Liver (tissue), 3 donors: ENCODE data around the gene TWIST2.

ENCODE experiments used
- FOXA2 ChIP-seq: IDR thresholded peaks from 2 replicates; pipeline ENCODE4 v1.6.1; 2016; ENCODE audit warnings: antibody characterized with exemption
- GABPA ChIP-seq, 2 donors: IDR thresholded peaks in 1 of 2; conservative IDR thresholded peaks in 1 of 2; 2 replicates each; pipeline ENCODE4 v1.6.1; 2016; ENCODE audit warnings: antibody characterized with exemption in 2 of 2, mild to moderate bottlenecking in 1 of 2, moderate library complexity in 1 of 2
- RAD21 ChIP-seq, 2 donors: IDR thresholded peaks; 2 replicates each; pipeline ENCODE4 v1.6.1; 2016; ENCODE audit warnings: antibody characterized with exemption in 2 of 2, mild to moderate bottlenecking in 2 of 2
- TF ChIP-seq, protein P1 (sequence below): IDR thresholded peaks from 2 replicates; pipeline ENCODE4 v1.6.1; 2016; ENCODE audit warnings: antibody characterized with exemption
- TF ChIP-seq, protein P2 (sequence below): fragments of 150-350 bp; IDR thresholded peaks from 2 replicates; pipeline ENCODE4 v1.5.1; 2017; ENCODE audit warnings: improper control_type of control experiment, low read depth, low read length; ENCODE audit not compliant: missing input control
- TF ChIP-seq, protein P3 (sequence below): IDR thresholded peaks from 2 replicates; pipeline ENCODE4 v1.6.1; 2016; ENCODE audit warnings: antibody characterized with exemption
- TF ChIP-seq, protein P4 (sequence below): IDR thresholded peaks from 2 replicates; pipeline ENCODE4 v1.6.1; 2016; ENCODE audit warnings: antibody characterized with exemption
- donor health status: healthy.
- donor health status: healthy.

DNA sequence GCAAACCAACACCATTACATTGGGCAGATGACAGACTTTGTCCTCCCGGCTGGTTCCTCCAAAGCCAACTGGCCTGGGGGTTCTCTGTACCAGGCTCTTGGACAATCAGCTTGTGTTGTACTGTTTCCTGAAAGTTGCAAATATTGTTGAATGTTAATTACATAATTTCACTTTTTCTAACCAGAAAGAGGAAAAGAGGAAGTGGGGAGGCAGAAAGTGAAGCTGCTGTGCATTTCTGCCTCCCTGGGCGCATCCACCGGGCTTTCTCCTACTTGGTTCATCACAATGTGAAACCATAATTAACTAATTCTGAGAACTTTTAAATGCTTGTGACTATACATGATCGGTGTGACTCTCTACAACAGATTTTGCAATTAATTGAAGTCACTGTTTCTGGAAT is 10.1 kb downstream of the TWIST2 start:
- TF ChIP-seq RAD21 (IDR thresholded peaks at IDR 0.05) (no peak), FOXA2 (no peak), GABPA (IDR thresholded peaks at IDR 0.05 in 1 of 2, conservative IDR thresholded peaks at IDR 0.05 in 1 of 2) (no peak)
- TF ChIP-seq, protein P1, sequence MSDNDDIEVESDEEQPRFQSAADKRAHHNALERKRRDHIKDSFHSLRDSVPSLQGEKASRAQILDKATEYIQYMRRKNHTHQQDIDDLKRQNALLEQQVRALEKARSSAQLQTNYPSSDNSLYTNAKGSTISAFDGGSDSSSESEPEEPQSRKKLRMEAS = no peak
- TF ChIP-seq, protein P2, sequence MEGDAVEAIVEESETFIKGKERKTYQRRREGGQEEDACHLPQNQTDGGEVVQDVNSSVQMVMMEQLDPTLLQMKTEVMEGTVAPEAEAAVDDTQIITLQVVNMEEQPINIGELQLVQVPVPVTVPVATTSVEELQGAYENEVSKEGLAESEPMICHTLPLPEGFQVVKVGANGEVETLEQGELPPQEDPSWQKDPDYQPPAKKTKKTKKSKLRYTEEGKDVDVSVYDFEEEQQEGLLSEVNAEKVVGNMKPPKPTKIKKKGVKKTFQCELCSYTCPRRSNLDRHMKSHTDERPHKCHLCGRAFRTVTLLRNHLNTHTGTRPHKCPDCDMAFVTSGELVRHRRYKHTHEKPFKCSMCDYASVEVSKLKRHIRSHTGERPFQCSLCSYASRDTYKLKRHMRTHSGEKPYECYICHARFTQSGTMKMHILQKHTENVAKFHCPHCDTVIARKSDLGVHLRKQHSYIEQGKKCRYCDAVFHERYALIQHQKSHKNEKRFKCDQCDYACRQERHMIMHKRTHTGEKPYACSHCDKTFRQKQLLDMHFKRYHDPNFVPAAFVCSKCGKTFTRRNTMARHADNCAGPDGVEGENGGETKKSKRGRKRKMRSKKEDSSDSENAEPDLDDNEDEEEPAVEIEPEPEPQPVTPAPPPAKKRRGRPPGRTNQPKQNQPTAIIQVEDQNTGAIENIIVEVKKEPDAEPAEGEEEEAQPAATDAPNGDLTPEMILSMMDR = no peak
- TF ChIP-seq, protein P3, sequence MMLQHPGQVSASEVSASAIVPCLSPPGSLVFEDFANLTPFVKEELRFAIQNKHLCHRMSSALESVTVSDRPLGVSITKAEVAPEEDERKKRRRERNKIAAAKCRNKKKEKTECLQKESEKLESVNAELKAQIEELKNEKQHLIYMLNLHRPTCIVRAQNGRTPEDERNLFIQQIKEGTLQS = no peak
- TF ChIP-seq, protein P4, sequence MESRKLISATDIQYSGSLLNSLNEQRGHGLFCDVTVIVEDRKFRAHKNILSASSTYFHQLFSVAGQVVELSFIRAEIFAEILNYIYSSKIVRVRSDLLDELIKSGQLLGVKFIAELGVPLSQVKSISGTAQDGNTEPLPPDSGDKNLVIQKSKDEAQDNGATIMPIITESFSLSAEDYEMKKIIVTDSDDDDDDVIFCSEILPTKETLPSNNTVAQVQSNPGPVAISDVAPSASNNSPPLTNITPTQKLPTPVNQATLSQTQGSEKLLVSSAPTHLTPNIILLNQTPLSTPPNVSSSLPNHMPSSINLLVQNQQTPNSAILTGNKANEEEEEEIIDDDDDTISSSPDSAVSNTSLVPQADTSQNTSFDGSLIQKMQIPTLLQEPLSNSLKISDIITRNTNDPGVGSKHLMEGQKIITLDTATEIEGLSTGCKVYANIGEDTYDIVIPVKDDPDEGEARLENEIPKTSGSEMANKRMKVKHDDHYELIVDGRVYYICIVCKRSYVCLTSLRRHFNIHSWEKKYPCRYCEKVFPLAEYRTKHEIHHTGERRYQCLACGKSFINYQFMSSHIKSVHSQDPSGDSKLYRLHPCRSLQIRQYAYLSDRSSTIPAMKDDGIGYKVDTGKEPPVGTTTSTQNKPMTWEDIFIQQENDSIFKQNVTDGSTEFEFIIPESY = no peak
